GM12878 (cell line): Measurements from ENCODE around the gene MTX1. TPM values are rescaled to one million over a fixed set of nuclear protein-coding genes. Genes with fewer than 3 reads are reported as not detected.

Experiments
- ATAC-seq: fragments of 200-7000 bp; cut with Tn5 transposase; 3 replicates; pipeline ENCODE4 v1.9.1; 2020; ENCODE audit warnings: mild to moderate bottlenecking, moderate library complexity
- BruUV-seq: library from RNA; stranded (reverse); fragments of 400-500 nt; replicated peaks from 2 replicates; lab custom pipeline; 2021; lab: Mats Ljungman, UMichigan
- CTCF ChIA-PET: fragments of 300-600 bp; sonication (Branson Sonifier 250); formaldehyde crosslinking; extraction: SDS; loops from one replicate; lab custom pipeline; 2021; ENCODE audit warnings: inconsistent platforms; lab: Yijun Ruan, JAX
- POLR2A ChIA-PET: fragments of 350-600 bp; formaldehyde crosslinking; extraction: SDS; loops from one replicate; lab custom pipeline; 2021; ENCODE audit warnings: inconsistent platforms; lab: Charles Lee
- RAD21 ChIA-PET: fragments of 300-600 bp; sonication (Branson Sonifier 250); formaldehyde crosslinking; loops from one replicate; lab custom pipeline; 2023; ENCODE audit warnings: antibody characterized with exemption; ENCODE audit not compliant: unreplicated experiment; lab: Charles Lee
- SMC1A ChIA-PET: fragments of 300-600 bp; sonication (Branson Sonifier 250); formaldehyde crosslinking; loops from one replicate; lab custom pipeline; 2023; ENCODE audit not compliant: unreplicated experiment, uncharacterized antibody; lab: Charles Lee
- DNase-seq: peaks from one replicate; pipeline ENCODE4 v3.0.0-alpha.2; 2011; ENCODE audit warnings: low read depth, low spot score
- FAIRE-seq: peaks from 3 replicates; lab custom pipeline; 2011; peaks lifted over from hg19 to GRCh38; lab: Jason Lieb, UNC
- H2AFZ ChIP-seq: 2 replicates; pipeline ENCODE4 v1.6.0; 2011; ENCODE audit warnings: low read depth, low read length, control low read depth; ENCODE audit not compliant: control insufficient read depth
- H3K27ac ChIP-seq: 2 replicates; pipeline ENCODE4 v1.5.1; 2011; ENCODE audit warnings: control low read depth; ENCODE audit not compliant: control insufficient read depth, insufficient read depth
- H3K27me3 ChIP-seq, 2 experiments: replicated peaks in 1 of 2; 2 replicates each; pipeline versions ENCODE4 v1.6.0 to v1.6.1; 2011; ENCODE audit warnings: low read length in 1 of 2; ENCODE audit not compliant: control insufficient read depth in 2 of 2, insufficient read depth in 2 of 2
- H3K36me3 ChIP-seq, 2 experiments: 2 replicates each; pipeline ENCODE4 v1.5.1; 2011; ENCODE audit warnings: low read length in 1 of 2; ENCODE audit not compliant: control insufficient read depth in 2 of 2, insufficient read depth in 2 of 2
- H3K4me1 ChIP-seq: 2 replicates; pipeline ENCODE4 v1.6.1; 2011; ENCODE audit warnings: mild to moderate bottlenecking, low read length, moderate library complexity, mixed read lengths; ENCODE audit not compliant: control insufficient read depth, insufficient read depth
- H3K4me2 ChIP-seq: 2 replicates; pipeline ENCODE4 v1.6.0; 2011; ENCODE audit warnings: control low read depth; ENCODE audit not compliant: control insufficient read depth, insufficient read depth
- H3K4me3 ChIP-seq: fragments of 200-600 bp; sonication (generic); 2 replicates; pipeline ENCODE4 v1.5.1; 2016
- H3K79me2 ChIP-seq: 2 replicates; pipeline ENCODE4 v1.6.0; 2011; ENCODE audit warnings: low read length; ENCODE audit not compliant: control insufficient read depth, insufficient read depth
- H3K9ac ChIP-seq: 2 replicates; pipeline ENCODE4 v1.8.0; 2011; ENCODE audit warnings: low read length, control low read depth, mixed read lengths; ENCODE audit not compliant: control insufficient read depth, insufficient read depth
- H3K9me3 ChIP-seq: replicated peaks from 3 replicates; pipeline ENCODE4 v1.5.1; 2011; ENCODE audit warnings: mild to moderate bottlenecking, low read length; ENCODE audit not compliant: control insufficient read depth, insufficient read depth
- H4K20me1 ChIP-seq: 2 replicates; pipeline ENCODE4 v1.6.0; 2011; ENCODE audit not compliant: control insufficient read depth, insufficient read depth
- CBX3 ChIP-seq: fragments of 200-600 bp; sonication (generic); IDR thresholded peaks from 2 replicates; pipeline ENCODE4 v1.6.1; 2016; ENCODE audit warnings: low read depth, borderline replicate concordance
- E2F8 ChIP-seq: fragments of 450-650 bp; IDR thresholded peaks from 2 replicates; pipeline ENCODE4 v1.6.1; 2018; ENCODE audit warnings: mild to moderate bottlenecking, low read depth, moderate library complexity; ENCODE audit not compliant: partially characterized antibody
- ESRRA ChIP-seq: IDR thresholded peaks from 2 replicates; pipeline ENCODE4 v1.6.1; 2012; ENCODE audit warnings: mild to moderate bottlenecking, low read length, improper control_type of control experiment
- HDGF ChIP-seq: fragments of 450-650 bp; IDR thresholded peaks from 2 replicates; pipeline ENCODE4 v1.6.1; 2016; ENCODE audit warnings: antibody characterized with exemption
- NFIC ChIP-seq: IDR thresholded peaks from 2 replicates; pipeline ENCODE4 v1.6.1; 2012; ENCODE audit warnings: low read depth, mild to moderate bottlenecking, inconsistent platforms, low read length, moderate library complexity
- RFX5 ChIP-seq: IDR thresholded peaks from 2 replicates; pipeline ENCODE4 v1.6.1; 2011; ENCODE audit warnings: low read depth, low read length, improper control_type of control experiment
- SKIL ChIP-seq: fragments of 450-650 bp; IDR thresholded peaks from 2 replicates; pipeline ENCODE4 v1.6.1; 2017; ENCODE audit warnings: mild to moderate bottlenecking, low read depth, inconsistent platforms; ENCODE audit not compliant: poor library complexity, severe bottlenecking
- ZBED1 ChIP-seq: IDR thresholded peaks from 2 replicates; pipeline ENCODE4 v1.6.1; 2016; ENCODE audit warnings: borderline replicate concordance
- ZNF592 ChIP-seq: fragments of 450-650 bp; IDR thresholded peaks from 2 replicates; pipeline ENCODE4 v1.6.1; 2017; ENCODE audit warnings: mild to moderate bottlenecking, moderate library complexity
- WGBS: methylation state at CpG from one replicate; pipeline ENCODE4 v1.1.6; 2016; ENCODE audit warnings: low lambda C conversion rate; ENCODE audit not compliant: insufficient replicate concordance, insufficient coverage; ENCODE audit errors: missing lambda C conversion rate; 5-methylcytosine and 5-hydroxymethylcytosine counted together
- in situ Hi-C: fragments of 300-500 bp; cut with MboI; formaldehyde crosslinking; loops from 9 replicates; pipeline ENCODE4 v1.14.3; 2018; ENCODE audit warnings: mixed read lengths
- intact Hi-C: fragments of 100-400 bp; cut with micrococcal nuclease; formaldehyde crosslinking; loops from one replicate; pipeline ENCODE4 v1.14.2; 2022; ENCODE audit not compliant: unreplicated experiment
- polyA plus RNA-seq, 11 experiments: library from polyadenylated mRNA; depleted of rRNA in 4 of 11; unstranded in 6 of 11; stranded (reverse) in 5 of 11; fragments of >200 nt; fragmentation: Nextera tagmentation in 4 of 11; fragmentation: Illumina TruSeq in 1 of 11; extraction: Ambion mirVana in 4 of 11; extraction: Trizol in 1 of 11; gene quantifications; 1 replicate in 1 of 11; 2 replicates in 10 of 11; pipeline versions ENCODE4 v1.2.1 to v1.2.3, GENCODE V29; 2011 to 2016; ENCODE audit warnings: inconsistent platforms in 2 of 11, missing spikeins in 2 of 11, low read depth in 1 of 11
- total RNA-seq, 4 experiments: library from RNA; depleted of rRNA in 3 of 4; stranded (reverse); fragments of >200 nt in 3 of 4; fragmentation: Illumina TruSeq in 1 of 4; extraction: Trizol in 1 of 4; gene quantifications; 2 replicates each; pipeline versions ENCODE4 v1.2.1 to v1.2.3, GENCODE V29; 2013 to 2021

Gene MTX1
- total and polyA plus RNA-seq, 10 of the 15 experiments (the other 5 are each of a cell fraction or from before 2014, with no cell fraction given), result 15.8 to 92.0 (median 49.1) TPM

GRCh38 chr1:155196893-155197638 is 11.4 kb upstream of the MTX1 start:
- CTCF ChIA-PET, result no interaction called here
- intact Hi-C loops, result no loop called here
- Histone ChIP-seq H2AFZ (no peak overlapping the region), H3K36me3 (no peaks in the 10 kb centered on the region), H4K20me1 (no peaks in the 10 kb centered on the region), H3K4me3 (no peak overlapping the region), H3K27me3 (no peaks in the 10 kb centered on the region; a peak in 1 of 4 replicates)
- RAD21 ChIA-PET, result interaction anchor here (1.2 kb wide), 1 partner anchor 12 kb away, joined by 3 read pairs; no protein-coding TSS in a partner anchor
- TF ChIP-seq ZBED1, result no peak
- no peak for TF ChIP-seq ZNF592
- TF ChIP-seq NFIC, result no peak
- TF ChIP-seq RFX5, result no peak
- TF ChIP-seq CBX3, result no peak
- TF ChIP-seq HDGF, result no peak
- TF ChIP-seq SKIL, result no peak
- TF ChIP-seq E2F8, result no peak
- TF ChIP-seq ESRRA, result no peak
- TF ChIP-seq, all 136 proteins: peak for 0
- BruUV-seq, result no TSS peak
- no peak for DNase-seq
- Histone ChIP-seq H3K4me1 (peaks cover 16% of the 10 kb centered on the region), H3K79me2 (no peaks in the 10 kb centered on the region), H3K9ac (no peak overlapping the region), H3K4me2 (no peak overlapping the region), H3K27ac (no peak overlapping the region), H3K9me3 (no peaks in the 10 kb centered on the region)
- no peak for ATAC-seq
- in situ Hi-C loops, result no loop called here
- ChIA-PET SMC1A (no interaction called here), POLR2A (no interaction called here)
- 85% methylated on average over 20 of the region's 20 CpGs for WGBS
- no peak for FAIRE-seq
